HG02588 (cell line): ENCODE results near the gene VWA3A.
"Not testable (repeated sequence)": the region's sequence is repeated elsewhere in the genome, so short reads cannot be mapped to it uniquely, and the experiment has no call there.

Experiments
- ATAC-seq: cut with Tn5 transposase; IDR thresholded peaks from one replicate; pipeline ENCODE4 v1.9.1; 2021; ENCODE audit warnings: mild to moderate bottlenecking, moderate library complexity; ENCODE audit not compliant: unreplicated experiment

The VWA3A gene

DNA sequence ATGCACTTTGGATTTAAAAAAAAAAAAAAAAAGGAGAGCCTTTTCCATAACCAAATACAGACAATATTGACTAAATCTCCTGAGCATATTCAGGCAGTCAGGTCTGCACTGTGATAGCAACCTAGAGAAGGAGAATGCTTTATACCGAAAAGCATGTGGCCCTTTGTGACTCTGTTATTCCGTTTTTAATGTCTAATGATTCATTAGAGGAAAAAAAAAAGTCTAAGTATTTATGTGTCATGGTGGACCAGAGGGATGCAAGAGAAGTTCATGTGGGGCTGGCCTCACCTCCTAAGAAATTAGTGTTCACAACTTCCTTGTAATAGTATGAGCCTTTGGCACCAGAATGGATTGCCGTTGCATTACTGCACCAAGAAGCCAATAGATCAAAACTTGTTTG lies 11.3 kb upstream of the VWA3A start:
- ATAC-seq = no peak

- ATAC-seq = no peak
Measured at GRCh38 chr16:22086440-22086839, 5.9 kb upstream of the VWA3A start.

DNA sequence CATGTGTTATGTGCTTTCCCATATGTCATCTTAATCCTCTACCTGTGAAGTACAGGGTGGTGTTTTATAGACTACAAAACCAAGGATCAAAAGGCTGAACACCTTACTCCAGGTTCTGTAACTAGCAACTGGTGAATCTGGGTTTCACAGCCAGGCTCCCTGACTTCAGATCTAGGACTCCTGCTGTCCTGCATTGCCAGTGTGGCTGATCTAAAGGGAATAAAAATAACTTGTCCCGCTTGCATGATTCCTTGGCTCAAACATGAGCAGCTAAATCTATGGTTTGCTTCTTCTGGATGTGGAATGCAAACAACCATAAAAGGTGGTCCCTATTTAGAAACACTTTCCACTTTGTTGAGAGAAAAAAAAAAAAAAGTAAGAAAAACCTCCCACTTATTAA lies 3.7 kb upstream of the VWA3A start:
- ATAC-seq = no peak

DNA sequence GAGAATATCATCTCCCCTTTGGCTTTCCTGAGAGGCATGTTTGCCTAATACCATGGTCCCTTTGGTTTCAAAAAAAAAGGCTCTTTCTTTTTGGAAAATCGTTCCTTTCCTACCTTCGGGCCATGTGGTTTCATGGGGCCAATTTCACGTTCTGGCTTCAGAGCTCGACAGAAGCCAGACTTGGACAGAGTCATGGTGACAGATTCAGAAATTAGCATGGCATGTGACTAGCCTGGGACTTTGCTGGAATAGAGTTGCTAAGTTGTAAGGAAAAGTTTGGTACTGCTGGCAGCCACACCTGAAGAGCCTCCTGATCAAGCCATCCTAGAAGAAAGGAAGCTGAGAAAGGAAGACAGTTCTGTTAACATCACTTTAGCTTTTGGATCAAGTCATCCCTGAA lies 2.4 kb upstream of the VWA3A start:
- ATAC-seq = no peak

GRCh38 chr16:22091721-22092120 lies 620 bp upstream of the VWA3A start:
- no peak for ATAC-seq

GRCh38 chr16:22093331-22093730 lies 990 bp downstream of the VWA3A start:
- ATAC-seq = no peak

- no peak for ATAC-seq
Measured at GRCh38 chr16:22093996-22094395, 1.7 kb downstream of the VWA3A start.

DNA sequence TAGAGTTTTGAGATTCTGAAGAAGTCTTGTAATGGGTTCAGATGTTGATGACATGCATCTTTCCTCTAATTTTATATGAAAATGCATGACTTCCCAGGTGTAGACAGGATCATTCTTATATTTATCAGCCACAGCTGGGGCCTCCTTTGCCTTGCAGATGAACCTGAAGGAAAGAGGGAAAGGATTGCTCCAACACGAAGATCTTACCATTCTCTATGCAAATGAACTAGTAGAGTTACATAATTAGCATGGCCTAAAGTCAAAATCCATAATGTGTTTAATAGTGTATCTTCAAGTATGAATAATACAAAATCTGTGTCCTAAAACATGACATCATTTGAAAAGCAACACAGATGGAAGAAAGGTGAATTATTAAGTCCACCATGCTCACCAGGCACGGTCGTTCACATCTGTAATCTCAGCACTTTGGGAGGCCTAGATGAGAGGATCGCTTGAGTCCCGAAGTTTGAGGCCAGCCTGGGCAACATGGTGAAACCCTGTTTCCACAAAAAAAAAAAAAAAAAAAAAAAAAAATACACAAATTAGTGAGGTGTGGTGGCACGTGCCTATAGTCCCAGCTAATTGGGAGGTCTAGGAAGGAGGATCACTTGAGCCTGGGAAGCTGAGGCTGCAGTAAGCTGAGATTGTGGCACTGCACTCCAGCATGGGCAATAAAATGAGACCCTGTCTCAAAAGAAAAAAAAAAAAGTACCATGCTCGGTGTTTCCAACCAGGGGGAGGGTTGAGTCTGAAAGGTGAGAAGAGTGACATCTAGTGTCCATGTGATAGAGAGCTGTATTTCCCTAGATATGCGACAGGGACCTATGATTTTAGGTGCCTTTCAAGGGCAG lies 6.3 kb downstream of the VWA3A start:
- no peak for ATAC-seq

GRCh38 chr16:22099256-22099975 lies 7.1 kb downstream of the VWA3A start:
- ATAC-seq = no peak

DNA sequence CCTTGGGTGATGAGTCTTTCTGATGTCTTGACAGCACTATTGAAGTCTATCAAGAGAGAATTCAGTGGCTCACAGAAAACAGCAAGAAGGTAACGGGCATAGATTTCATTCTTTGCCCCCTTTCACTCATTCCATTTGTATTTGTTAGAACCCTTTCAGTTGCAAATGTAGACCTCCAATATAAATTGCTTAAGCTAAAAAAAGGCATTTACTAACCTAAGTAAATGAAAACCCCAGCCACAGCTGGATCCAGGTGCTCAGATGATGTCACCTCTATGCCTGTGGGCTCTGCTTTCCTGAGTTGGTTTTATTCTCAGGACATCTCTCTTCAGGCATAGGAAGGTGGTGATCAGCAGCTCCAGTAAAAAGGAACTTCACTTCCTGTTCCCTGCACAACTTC lies 11.1 kb downstream of the VWA3A start:
- ATAC-seq = no peak

DNA sequence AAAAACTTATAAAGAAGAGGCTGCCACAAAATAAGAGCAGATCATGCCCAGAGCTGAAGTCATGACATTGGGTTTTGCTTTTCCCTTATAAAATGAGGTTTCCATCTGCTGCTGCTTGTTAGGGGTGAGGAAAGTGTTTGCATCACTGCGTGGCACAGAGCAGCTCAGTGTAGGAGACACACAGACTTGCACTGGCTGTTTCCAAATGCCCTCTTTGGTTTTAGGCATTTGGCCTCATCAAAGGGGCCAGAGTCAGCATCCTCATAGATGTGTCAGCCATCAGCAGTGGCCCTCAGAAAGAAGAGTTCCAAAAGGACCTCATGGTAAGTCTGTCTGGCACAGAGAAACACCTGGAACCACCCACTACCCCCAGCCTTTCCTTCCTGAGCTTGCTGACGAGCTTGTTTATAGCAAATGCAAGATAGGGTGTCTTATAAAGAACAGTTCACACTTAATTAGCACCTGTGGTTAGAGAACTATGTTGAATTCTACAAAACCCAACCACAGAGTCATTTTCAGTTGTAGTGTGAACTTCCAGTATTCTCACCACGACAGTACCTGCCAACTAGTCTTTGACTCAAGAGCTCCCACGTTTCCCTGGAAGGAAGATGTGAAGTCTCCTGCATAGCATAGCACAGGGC lies 17.0 kb downstream of the VWA3A start:
- ATAC-seq = no peak

- ATAC-seq = not testable (repeated sequence)
Measured at GRCh38 chr16:22111629-22112028, 19.3 kb downstream of the VWA3A start.

DNA sequence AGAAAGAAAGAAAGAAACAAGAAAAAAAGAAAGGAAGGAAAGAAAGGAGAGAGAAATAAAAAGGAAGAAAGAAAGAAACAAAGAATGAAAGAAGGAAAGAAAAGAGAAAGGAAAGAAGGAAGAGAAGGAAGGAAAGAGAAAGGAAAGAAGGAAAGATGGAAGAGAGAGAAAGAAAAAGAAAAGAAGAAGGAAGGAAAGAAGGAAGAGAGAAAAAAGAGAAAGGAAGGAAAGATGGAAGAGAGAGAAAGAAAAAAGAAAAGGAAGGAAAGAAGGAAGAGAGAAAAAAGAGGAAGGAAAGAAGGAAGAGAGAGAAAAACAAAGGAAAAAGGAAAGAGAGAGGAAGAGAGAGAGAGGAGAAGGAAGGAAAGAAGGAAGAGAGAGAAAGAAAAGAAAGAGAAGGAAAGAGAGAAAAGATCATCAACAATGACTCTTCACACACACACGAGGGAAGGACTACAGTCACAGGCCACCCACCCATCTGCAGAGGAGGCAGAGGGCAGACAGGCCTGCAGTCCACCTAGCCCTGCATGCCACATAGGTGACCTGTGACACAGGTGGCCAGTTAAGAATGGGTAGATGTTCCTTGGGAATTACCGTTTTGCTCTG lies 23.9 kb downstream of the VWA3A start:
- no peak for ATAC-seq

- no peak for ATAC-seq
Measured at GRCh38 chr16:22117609-22118008, 25.3 kb downstream of the VWA3A start.

- ATAC-seq = no peak
Measured at GRCh38 chr16:22120440-22120839, 28.1 kb downstream of the VWA3A start.

- no peak for ATAC-seq
Measured at GRCh38 chr16:22122239-22122638, 29.9 kb downstream of the VWA3A start.

DNA sequence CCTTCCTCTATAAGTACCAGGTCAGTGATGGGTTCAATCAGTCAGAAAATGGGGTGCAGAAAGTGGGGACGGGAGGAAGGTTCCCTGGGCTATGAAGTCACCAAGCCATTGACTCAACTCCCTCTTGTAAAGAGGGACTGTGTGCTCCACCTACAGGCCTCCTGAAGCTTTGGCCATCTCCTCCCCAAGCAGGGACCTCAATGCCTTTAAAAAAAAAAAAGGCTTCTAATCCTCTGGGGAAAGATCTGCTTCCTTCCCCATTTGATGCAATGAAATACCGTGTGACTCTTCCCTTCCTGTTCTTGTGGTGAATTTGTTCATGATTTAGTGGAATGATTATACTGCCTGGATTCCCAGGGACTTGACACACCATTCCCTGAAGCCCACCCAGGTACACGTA lies 30.8 kb downstream of the VWA3A start:
- no peak for ATAC-seq

- no peak for ATAC-seq
Measured at GRCh38 chr16:22123759-22124490, 31.6 kb downstream of the VWA3A start.

- ATAC-seq = no peak
Measured at GRCh38 chr16:22124583-22125284, 32.4 kb downstream of the VWA3A start.

- no peak for ATAC-seq
Measured at GRCh38 chr16:22126037-22126558, 33.8 kb downstream of the VWA3A start.
